GM21447 (cell line): ENCODE data around the gene MYO9B.
"Not testable (repeated sequence)": the region's sequence is repeated elsewhere in the genome, so short reads cannot be mapped to it uniquely, and the experiment has no call there.

Experiments
- ATAC-seq: cut with Tn5 transposase; IDR thresholded peaks from one replicate; pipeline ENCODE4 v1.9.1; 2021; ENCODE audit not compliant: unreplicated experiment

MYO9B gene

DNA sequence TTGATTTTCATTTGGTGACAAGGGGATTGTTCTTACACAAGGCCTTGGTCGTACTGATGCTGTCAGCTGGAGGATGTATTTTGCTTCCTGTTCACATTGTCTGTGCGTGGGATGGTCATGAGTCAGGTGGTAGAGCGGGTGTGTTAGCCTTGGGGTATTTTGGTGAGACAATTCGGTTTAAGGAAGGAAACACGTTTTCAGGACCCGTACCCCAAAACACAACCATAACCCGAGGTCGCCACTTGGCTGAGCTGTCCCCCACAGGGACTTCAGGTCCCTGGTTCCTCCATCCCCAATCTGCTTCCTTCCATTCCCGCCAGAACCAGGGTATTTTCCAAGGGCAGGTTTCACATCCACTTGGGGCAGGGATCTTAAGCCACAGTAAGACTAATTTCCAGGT lies 15.0 kb downstream of the MYO9B start:
- no peak for ATAC-seq

DNA sequence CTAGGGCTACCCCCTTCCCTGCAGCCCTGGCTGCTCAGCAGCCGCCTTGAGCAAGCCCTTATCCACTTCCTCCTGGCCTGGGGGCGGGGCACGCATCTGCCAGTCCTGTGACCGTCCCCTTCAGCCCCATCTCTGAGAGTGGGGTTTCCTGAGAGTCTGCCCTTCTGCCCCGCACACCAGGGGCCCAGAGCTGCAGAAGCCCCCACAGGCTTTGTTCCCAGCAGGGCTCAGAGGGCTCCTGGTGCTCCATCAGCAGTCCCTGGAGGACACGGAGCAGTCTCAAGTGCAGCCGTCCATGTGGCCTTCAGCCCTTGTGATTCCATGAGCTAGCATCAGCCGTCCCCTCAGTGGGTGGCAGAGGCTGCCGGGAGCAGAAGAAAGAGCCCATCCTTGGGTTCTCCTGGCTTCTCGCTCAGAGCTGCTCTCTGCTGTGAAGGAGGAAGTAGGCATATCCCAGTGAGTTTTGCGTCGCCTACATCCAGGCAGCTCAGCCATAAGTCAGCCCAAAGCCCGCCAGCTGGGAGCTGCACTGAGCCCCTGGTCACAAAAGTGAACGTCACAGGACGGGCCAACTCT lies 16.3 kb downstream of the MYO9B start:
- no peak for ATAC-seq

DNA sequence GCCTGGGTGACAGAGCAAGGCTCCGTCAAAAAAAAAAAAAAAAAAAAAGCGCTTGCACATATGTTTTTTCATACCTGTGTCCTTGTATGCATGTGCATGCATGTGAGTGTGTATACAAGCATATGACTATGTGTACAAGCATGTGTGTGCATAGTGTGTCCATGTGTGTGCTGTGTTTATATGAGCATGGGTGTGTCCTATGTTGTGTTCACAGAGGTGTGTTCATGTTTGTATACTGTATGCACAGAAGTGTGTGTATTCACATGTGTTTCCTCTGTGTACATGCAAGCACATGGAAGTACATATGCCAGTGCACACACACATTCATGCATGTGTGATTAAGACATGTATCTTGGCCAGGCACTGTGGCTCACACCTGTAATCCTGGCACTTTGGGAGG lies 17.1 kb downstream of the MYO9B start:
- ATAC-seq, result no peak

DNA sequence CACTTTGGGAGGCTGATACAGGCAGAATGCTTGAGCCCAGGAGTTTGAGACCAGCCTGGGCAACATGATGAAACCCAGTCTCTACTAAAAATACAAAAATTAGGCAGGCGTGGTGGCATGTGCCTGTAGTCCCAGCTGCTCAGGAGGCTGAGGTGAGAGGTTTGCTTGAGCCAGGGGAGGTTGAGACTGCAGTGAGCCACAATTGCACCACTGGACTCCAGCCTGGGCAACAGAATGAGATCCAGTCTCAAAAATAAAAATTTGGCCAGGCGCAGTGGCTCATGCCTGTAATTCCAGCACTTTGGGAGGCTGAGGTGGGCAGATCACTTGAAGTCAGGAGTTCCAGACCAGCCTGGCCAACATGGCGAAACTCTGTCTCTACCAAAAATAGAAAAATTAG lies 19.1 kb downstream of the MYO9B start:
- ATAC-seq, result not testable (repeated sequence)

DNA sequence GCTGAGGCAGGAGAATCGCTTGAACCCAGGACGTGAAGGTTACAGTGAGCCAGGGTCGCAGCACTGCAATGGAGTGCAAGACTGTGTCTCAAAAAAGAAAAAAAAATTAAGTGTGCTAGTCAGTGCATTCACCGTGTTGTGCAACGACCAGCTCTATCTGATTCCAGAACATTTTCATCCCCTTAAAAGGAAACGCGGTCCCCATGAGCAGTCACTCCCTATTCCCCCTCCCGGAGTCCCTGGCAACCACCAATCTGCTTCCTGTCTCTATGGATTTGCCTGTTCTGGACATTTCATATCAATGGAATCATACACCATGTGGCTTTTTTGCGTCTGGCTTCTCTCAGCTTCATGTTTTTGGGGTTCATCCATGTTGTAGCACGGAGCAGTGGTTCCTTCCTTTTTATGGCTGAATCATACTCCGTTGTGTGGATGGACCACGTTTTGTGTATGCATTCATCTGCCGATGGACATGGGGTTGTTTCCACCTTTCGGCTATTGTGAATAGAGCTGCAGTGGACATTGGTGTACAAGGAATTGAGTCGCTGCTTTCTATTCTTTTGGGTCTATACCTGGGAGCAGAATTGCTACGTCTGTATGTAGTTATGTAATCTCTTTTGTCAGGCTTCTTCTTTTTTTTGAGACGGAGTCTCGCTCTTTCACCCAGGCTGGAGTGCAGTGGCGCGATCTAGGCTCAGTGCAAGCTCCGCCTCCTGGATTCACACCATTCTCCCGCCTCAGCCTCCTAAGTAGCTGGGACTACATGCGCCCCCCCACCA lies 19.8 kb downstream of the MYO9B start:
- no peak for ATAC-seq

DNA sequence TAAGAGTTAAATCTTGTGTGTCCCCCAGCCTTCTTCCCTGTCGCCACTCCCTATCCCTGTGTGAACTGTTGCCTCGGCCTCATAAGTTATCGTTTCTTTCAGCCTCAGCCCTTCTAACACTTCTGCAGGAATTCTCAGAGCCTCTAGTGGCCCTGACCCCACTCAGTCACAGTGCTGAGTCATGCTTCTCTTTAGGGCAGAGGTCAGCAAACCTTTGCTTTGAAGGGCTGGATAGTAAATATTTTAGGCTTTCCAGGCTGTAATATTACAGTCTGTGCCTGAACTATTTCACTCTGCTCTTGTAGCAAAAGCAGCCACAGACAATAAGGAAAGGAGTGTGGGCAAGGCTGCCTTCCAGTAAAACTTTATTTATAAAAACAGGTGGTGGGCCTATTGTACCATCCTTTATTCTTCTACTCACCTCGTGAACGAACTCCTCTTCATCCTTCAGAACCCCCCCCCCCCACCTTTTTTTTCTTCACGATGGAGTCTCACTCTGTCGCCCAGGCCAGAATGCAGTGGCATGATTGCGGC lies 22.1 kb downstream of the MYO9B start:
- ATAC-seq, result no peak

- ATAC-seq, result no peak
Observed at GRCh38 chr19:17098326-17098725, 22.7 kb downstream of the MYO9B start.

DNA sequence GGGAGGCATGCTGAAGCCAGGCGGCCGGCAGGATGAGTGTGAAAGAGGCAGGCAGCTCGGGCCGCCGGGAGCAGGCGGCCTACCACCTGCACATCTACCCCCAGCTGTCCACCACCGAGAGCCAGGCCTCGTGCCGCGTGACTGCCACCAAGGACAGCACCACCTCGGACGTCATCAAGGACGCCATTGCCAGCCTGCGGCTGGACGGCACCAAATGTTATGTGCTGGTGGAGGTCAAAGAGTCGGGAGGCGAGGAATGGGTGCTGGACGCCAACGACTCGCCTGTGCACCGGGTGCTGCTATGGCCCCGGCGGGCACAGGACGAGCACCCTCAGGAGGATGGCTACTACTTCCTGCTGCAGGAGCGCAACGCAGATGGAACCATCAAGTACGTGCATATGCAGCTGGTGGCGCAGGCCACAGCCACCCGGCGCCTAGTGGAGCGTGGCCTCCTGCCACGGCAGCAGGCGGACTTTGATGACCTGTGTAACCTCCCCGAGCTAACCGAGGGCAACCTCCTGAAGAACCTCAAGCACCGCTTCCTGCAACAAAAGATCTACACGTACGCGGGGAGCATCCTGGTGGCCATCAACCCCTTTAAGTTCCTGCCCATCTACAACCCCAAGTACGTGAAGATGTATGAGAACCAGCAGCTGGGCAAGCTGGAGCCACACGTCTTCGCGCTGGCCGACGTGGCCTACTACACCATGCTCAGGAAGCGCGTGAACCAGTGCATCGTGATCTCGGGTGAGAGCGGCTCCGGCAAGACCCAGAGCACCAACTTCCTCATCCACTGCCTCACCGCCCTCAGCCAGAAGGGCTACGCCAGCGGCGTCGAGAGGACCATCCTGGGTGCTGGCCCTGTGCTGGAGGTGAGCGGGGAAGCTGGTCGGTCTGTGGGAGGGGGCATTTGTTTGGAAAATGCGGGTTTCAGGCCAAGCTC lies 26.4 kb downstream of the MYO9B start:
- ATAC-seq, result no peak

DNA sequence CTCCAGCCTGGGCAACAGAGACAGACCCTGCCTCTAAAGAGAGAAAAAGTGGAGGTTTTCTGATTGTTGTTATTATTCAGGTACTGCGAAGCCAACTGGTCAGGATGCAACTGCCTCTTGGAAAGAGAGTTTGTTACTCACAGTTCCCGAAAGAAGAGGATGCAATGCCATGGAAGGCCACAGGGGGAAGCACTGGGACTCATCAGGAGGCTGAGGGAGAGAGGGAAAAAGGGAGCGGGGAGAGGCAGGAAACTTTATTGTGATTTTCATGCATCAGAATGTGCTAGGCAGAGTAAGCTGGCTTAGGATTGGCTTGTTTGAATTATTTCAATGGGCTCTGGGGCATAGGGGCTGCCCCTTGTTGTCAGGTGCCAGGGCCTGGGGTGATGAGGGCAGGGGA lies 27.6 kb downstream of the MYO9B start:
- ATAC-seq, result no peak

GRCh38 chr19:17104679-17105078 lies 29.1 kb downstream of the MYO9B start:
- no peak for ATAC-seq

DNA sequence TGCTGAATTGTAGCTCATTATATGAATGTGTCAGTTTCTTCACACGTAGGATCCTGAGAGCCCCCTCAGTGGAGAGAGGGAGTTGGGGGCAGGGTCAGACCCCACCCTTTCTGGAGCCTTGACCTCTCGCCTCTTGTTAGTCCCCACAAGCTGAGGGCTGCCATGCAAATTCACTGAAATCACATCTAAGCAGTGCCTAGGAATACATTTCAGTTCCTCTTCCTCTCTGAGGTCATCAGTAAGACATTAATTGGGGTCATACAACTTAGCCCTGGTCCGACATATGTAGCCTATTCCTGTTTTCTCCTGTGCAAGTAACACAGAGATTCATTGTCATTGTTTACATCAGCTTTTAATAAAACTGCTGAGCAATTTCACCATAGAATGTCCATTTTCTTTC lies 30.0 kb downstream of the MYO9B start:
- ATAC-seq, result no peak

DNA sequence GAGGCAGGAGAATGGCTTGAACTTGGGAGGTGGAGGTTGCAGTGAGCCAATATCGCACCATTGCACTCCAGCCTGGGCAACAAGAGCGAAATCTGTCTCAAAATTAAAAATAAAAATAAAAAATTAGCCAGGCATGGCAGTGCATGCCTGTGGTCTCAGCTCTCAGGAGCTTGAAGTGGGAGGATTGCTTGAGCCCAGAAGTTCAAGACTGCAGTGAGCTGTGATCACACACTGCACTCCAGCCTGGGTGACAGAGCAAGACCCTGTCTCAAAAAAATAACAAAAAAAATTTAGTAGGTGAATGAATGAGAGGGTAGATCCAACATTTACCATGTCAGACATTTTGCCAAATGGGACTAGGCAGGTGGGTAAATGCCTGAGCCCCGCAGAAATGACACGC lies 31.4 kb downstream of the MYO9B start:
- not testable (repeated sequence) for ATAC-seq

- no peak for ATAC-seq
Observed at GRCh38 chr19:17107546-17108452, 32.2 kb downstream of the MYO9B start.

- no peak for ATAC-seq
Observed at GRCh38 chr19:17108453-17108784, 32.8 kb downstream of the MYO9B start.

- ATAC-seq, result no peak
Observed at GRCh38 chr19:17109300-17109699, 33.7 kb downstream of the MYO9B start.

DNA sequence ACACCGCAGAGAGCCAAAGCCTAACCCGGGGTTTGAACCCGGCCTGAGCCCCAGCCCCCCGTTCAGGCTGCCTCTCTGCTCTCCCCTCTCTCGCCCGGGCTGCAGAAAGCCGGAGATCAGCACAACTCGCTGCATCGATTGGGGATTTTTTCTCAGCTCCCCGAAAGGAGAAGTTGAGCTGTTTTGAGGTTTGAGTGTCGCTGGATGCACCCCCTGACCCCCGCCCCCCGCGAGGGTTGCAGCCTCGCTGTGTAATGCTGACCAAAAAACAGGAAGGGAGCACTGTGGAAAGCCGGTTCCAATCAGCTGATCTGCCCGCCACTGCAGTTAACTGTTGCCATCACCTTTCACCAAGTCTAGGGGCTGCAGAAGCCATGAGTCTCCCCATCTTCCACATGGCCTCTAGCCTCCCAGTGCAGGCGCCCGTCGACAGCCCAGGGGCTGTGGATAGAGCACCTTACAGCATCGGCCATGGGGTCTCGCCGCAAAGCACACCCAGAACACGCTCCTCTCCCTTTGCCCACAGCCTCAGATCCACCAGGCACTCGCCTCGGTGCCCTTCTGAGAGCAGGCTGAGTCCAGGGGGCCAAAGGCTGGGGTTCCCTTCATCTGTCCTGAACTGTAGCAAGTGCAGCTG lies 34.5 kb downstream of the MYO9B start:
- ATAC-seq, result peak; percentile 67

DNA sequence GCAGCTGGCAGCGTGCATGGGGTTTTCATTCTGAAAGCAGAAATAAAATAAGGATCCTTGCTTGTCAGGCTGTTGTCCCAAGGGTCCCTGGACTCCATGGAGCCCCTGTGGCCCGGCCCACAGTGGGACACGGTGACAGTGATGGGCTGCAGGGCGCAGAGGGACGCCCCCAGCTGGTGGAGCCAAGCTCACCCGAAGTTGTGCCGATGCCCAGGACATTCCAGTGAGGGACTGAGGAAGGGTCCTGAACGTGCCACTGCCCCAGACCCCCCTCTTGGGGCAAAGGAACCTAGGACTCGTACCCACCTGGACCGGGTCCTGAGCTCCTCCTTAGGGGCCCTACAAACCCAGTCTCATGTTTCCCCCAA lies 35.0 kb downstream of the MYO9B start:
- ATAC-seq, result no peak

- ATAC-seq, result no peak
Observed at GRCh38 chr19:17111766-17112165, 36.2 kb downstream of the MYO9B start.

DNA sequence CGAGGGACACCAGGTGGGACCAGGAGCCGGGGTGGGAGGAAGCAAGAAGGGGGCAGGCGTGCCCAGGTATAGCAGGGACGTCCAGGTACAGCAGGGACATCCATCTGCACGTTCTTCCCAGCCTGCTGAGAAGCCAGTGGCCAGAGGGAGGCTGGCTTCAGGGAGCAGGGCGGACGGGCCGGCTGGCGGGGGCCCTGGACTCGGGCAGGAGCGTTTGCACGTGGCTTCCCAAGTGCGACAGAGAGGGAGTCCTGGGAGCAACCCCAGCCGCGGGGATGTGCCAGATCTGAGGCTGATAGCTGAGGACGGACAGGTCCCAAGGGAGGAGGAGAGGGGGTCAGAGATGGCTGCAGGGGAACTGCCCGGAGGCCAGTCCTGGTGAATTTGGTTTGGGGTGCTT lies 36.7 kb downstream of the MYO9B start:
- no peak for ATAC-seq

DNA sequence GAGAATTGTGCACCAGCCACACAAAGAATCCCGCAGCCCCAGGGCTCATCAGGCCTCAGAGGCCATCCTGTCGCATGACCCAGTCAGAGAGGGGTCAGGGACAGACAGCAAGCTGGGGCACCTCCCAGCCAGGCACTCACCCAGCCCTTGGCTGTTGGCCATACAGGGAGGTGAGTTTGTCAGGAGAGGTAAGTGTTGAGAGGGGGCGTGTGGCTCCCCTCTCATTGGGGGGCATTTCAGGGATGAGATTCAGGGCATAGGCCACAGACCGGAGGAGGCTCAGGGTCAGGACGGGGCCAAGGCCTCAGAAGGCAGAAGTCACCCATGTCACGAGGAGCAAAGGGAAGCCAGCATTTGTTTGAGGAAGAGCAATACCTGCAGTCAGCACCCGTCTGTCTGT lies 37.1 kb downstream of the MYO9B start:
- no peak for ATAC-seq
